ENCODE results near the gene SLC4A11.

DNA sequence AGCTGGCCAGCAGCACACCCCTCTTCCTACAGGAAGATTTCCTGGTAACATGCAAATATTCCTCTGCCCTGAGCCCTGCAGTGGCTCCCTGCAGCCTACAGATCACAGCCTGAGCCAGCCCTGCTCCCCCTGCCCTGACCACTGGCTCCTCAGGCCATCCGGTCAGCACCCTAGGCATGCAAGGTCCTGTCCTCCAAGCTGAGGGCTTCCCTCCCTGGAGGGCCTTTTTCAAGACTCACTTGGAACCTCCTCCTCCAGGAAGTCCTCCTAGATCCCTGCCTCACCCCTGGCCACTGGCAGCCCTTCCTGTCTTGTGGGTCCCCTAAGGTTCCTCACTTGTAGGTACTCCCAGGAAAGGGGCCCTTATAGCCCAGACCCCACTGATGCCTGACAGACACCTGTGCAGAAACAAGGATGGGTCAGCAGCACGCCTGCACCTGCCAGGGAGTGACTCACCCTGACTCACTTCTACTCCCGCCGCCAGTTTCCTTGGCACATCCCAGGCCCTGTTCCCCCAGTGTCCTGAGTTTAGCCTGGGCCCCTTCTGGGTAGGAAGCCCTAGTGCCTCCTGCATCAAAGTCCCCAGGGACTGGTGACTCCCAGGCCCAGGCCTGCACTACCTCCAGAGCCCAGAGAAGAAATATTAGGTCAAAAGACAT, 3.2 kb downstream of the SLC4A11 start:
- TF ChIP-seq, protein P1, sequence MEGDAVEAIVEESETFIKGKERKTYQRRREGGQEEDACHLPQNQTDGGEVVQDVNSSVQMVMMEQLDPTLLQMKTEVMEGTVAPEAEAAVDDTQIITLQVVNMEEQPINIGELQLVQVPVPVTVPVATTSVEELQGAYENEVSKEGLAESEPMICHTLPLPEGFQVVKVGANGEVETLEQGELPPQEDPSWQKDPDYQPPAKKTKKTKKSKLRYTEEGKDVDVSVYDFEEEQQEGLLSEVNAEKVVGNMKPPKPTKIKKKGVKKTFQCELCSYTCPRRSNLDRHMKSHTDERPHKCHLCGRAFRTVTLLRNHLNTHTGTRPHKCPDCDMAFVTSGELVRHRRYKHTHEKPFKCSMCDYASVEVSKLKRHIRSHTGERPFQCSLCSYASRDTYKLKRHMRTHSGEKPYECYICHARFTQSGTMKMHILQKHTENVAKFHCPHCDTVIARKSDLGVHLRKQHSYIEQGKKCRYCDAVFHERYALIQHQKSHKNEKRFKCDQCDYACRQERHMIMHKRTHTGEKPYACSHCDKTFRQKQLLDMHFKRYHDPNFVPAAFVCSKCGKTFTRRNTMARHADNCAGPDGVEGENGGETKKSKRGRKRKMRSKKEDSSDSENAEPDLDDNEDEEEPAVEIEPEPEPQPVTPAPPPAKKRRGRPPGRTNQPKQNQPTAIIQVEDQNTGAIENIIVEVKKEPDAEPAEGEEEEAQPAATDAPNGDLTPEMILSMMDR (IDR thresholded peaks at IDR 0.05), result no peak
- TF ChIP-seq POLR2A (IDR thresholded peaks at IDR 0.05) (no peak), EP300 (IDR thresholded peaks at IDR 0.05) (no peak)

Data from ovary (tissue), 3 donors.